ENCODE results near the gene OPCML. TPM values are rescaled to one million over a fixed set of nuclear protein-coding genes. Genes with fewer than 3 reads are reported as not detected.

OPCML gene
- total and polyA plus RNA-seq, 7 experiments from 2014 or later = not detected

GRCh38 chr11:132763503-132763902, 768.8 kb downstream of the OPCML start:
- ChIA-PET CTCF (no interaction called here), POLR2A (no interaction called here)
- Mint-ChIP-seq H3K4me1 (no peaks in the 10 kb centered on the region), H3K27ac (no peak overlapping the region), H3K9me3 (peaks cover 3 to 25% (median 9%) of the 10 kb centered on the region in 11 donors), H3K4me3 (no peak overlapping the region), H3K36me3 (no peaks in the 10 kb centered on the region), H3K27me3 (peaks cover 0 to 4% (median 0%) of the 10 kb centered on the region in 5 donors)
- ATAC-seq = no peak
- Histone ChIP-seq H3K4me3 (ENCODE audit: low read length) (no peak overlapping the region), H3K27ac (ENCODE audit: low read depth, low read length) (no peak overlapping the region), H3K9me3 (ENCODE audit: control insufficient read depth in 2 of 3, low read length in 3 of 3) (no peaks in the 10 kb centered on the region), H3K27me3 (ENCODE audit: control insufficient read depth in 2 of 2, insufficient read depth in 2 of 2, low read length in 2 of 2) (no peaks in the 10 kb centered on the region), H3K36me3 (ENCODE audit: control insufficient read depth in 2 of 3, insufficient read depth in 3 of 3, low read length in 3 of 3) (no peaks in the 10 kb centered on the region), H3K4me1 (ENCODE audit: control insufficient read depth in 2 of 2, insufficient read depth in 2 of 2, low read length in 2 of 2) (no peaks in the 10 kb centered on the region)
- DNase-seq = no peak
- intact Hi-C loops (cut with micrococcal nuclease) = no loop called here

GRCh38 chr11:132755934-132756333, 776.4 kb downstream of the OPCML start:
- Mint-ChIP-seq H3K27me3 (no peaks in the 10 kb centered on the region), H3K27ac (no peak overlapping the region), H3K36me3 (no peaks in the 10 kb centered on the region), H3K4me1 (no peaks in the 10 kb centered on the region), H3K9me3 (peaks cover 0 to 17% (median 4%) of the 10 kb centered on the region in 11 donors), H3K4me3 (no peak overlapping the region)
- ChIA-PET CTCF (no interaction called here), POLR2A (no interaction called here)
- no peaks in the 10 kb centered on the region for H3K4me1 ChIP-seq (ENCODE audit: control insufficient read depth in 2 of 2, insufficient read depth in 2 of 2, low read length in 2 of 2)
- no peaks in the 10 kb centered on the region for H3K9me3 ChIP-seq (ENCODE audit: control insufficient read depth in 2 of 3, low read length in 3 of 3)
- no peak overlapping the region for H3K4me3 ChIP-seq (ENCODE audit: low read length)
- H3K27ac ChIP-seq (ENCODE audit: low read depth, low read length) = no peak overlapping the region
- ATAC-seq = no peak
- intact Hi-C loops (cut with micrococcal nuclease) = no loop called here
- no peaks in the 10 kb centered on the region for H3K27me3 ChIP-seq (ENCODE audit: control insufficient read depth in 2 of 2, insufficient read depth in 2 of 2, low read length in 2 of 2)
- no peaks in the 10 kb centered on the region for H3K36me3 ChIP-seq (ENCODE audit: control insufficient read depth in 2 of 3, insufficient read depth in 3 of 3, low read length in 3 of 3)
- no peak for DNase-seq

GRCh38 chr11:132751516-132752250, 780.6 kb downstream of the OPCML start:
- Histone ChIP-seq H3K4me1 (ENCODE audit: control insufficient read depth in 2 of 2, insufficient read depth in 2 of 2, low read length in 2 of 2) (no peaks in the 10 kb centered on the region), H3K36me3 (ENCODE audit: control insufficient read depth in 2 of 3, insufficient read depth in 3 of 3, low read length in 3 of 3) (no peaks in the 10 kb centered on the region), H3K27ac (ENCODE audit: low read depth, low read length) (no peak overlapping the region), H3K27me3 (ENCODE audit: control insufficient read depth in 2 of 2, insufficient read depth in 2 of 2, low read length in 2 of 2) (no peaks in the 10 kb centered on the region), H3K9me3 (ENCODE audit: control insufficient read depth in 2 of 3, low read length in 3 of 3) (no peaks in the 10 kb centered on the region), H3K4me3 (ENCODE audit: low read length) (no peak overlapping the region)
- H3K4me1 Mint-ChIP-seq = no peaks in the 10 kb centered on the region
- ATAC-seq (no peak), DNase-seq (no peak)
- intact Hi-C loops (cut with micrococcal nuclease) = no loop called here
- no peaks in the 10 kb centered on the region for H3K27me3 Mint-ChIP-seq
- ChIA-PET POLR2A (no interaction called here), CTCF (no interaction called here)
- no peaks in the 10 kb centered on the region for H3K36me3 Mint-ChIP-seq
- peaks cover 0 to 10% (median under 1%) of the 10 kb centered on the region in 11 donors for H3K9me3 Mint-ChIP-seq
- H3K27ac Mint-ChIP-seq = no peak overlapping the region
- no peak overlapping the region for H3K4me3 Mint-ChIP-seq

GRCh38 chr11:132746305-132746704, 786.0 kb downstream of the OPCML start:
- no peaks in the 10 kb centered on the region for H3K36me3 Mint-ChIP-seq
- ATAC-seq = no peak
- no peak overlapping the region for H3K27ac Mint-ChIP-seq
- H3K9me3 ChIP-seq (ENCODE audit: control insufficient read depth in 2 of 3, low read length in 3 of 3) = no peaks in the 10 kb centered on the region
- intact Hi-C loops (cut with micrococcal nuclease) = no loop called here
- no peaks in the 10 kb centered on the region for H3K4me1 ChIP-seq (ENCODE audit: control insufficient read depth in 2 of 2, insufficient read depth in 2 of 2, low read length in 2 of 2)
- no peaks in the 10 kb centered on the region for H3K36me3 ChIP-seq (ENCODE audit: control insufficient read depth in 2 of 3, insufficient read depth in 3 of 3, low read length in 3 of 3)
- no peak overlapping the region for H3K27ac ChIP-seq (ENCODE audit: low read depth, low read length)
- no peak for DNase-seq
- ChIA-PET POLR2A (no interaction called here), CTCF (no interaction called here)
- H3K4me1 Mint-ChIP-seq = no peaks in the 10 kb centered on the region
- no peaks in the 10 kb centered on the region for H3K27me3 Mint-ChIP-seq
- no peak overlapping the region for H3K4me3 Mint-ChIP-seq
- H3K4me3 ChIP-seq (ENCODE audit: low read length) = no peak overlapping the region
- H3K9me3 Mint-ChIP-seq = peaks cover 0 to 14% (median 2%) of the 10 kb centered on the region in 11 donors
- no peaks in the 10 kb centered on the region for H3K27me3 ChIP-seq (ENCODE audit: control insufficient read depth in 2 of 2, insufficient read depth in 2 of 2, low read length in 2 of 2)

GRCh38 chr11:132745306-132745705, 787.0 kb downstream of the OPCML start:
- POLR2A ChIA-PET = no interaction called here
- no peaks in the 10 kb centered on the region for H3K27me3 Mint-ChIP-seq
- peaks cover 0 to 12% (median 2%) of the 10 kb centered on the region in 11 donors for H3K9me3 Mint-ChIP-seq
- CTCF ChIA-PET = no interaction called here
- no peak overlapping the region for H3K27ac Mint-ChIP-seq
- H3K27ac ChIP-seq (ENCODE audit: low read depth, low read length) = no peak overlapping the region
- DNase-seq = no peak
- no peak for ATAC-seq
- intact Hi-C loops (cut with micrococcal nuclease) = no loop called here
- H3K4me3 ChIP-seq (ENCODE audit: low read length) = no peak overlapping the region
- no peak overlapping the region for H3K4me3 Mint-ChIP-seq
- H3K36me3 ChIP-seq (ENCODE audit: control insufficient read depth in 2 of 3, insufficient read depth in 3 of 3, low read length in 3 of 3) = no peaks in the 10 kb centered on the region
- no peaks in the 10 kb centered on the region for H3K4me1 ChIP-seq (ENCODE audit: control insufficient read depth in 2 of 2, insufficient read depth in 2 of 2, low read length in 2 of 2)
- no peaks in the 10 kb centered on the region for H3K4me1 Mint-ChIP-seq
- H3K9me3 ChIP-seq (ENCODE audit: control insufficient read depth in 2 of 3, low read length in 3 of 3) = no peaks in the 10 kb centered on the region
- H3K27me3 ChIP-seq (ENCODE audit: control insufficient read depth in 2 of 2, insufficient read depth in 2 of 2, low read length in 2 of 2) = no peaks in the 10 kb centered on the region
- H3K36me3 Mint-ChIP-seq = no peaks in the 10 kb centered on the region

GRCh38 chr11:132744771-132745170, 787.5 kb downstream of the OPCML start:
- ChIA-PET CTCF (no interaction called here), POLR2A (no interaction called here)
- intact Hi-C loops (cut with micrococcal nuclease) = no loop called here
- H3K9me3 Mint-ChIP-seq = peaks cover 0 to 15% (median 2%) of the 10 kb centered on the region in 11 donors
- Histone ChIP-seq H3K4me1 (ENCODE audit: control insufficient read depth in 2 of 2, insufficient read depth in 2 of 2, low read length in 2 of 2) (no peaks in the 10 kb centered on the region), H3K9me3 (ENCODE audit: control insufficient read depth in 2 of 3, low read length in 3 of 3) (no peaks in the 10 kb centered on the region), H3K27me3 (ENCODE audit: control insufficient read depth in 2 of 2, insufficient read depth in 2 of 2, low read length in 2 of 2) (no peaks in the 10 kb centered on the region), H3K4me3 (ENCODE audit: low read length) (no peak overlapping the region), H3K27ac (ENCODE audit: low read depth, low read length) (no peak overlapping the region), H3K36me3 (ENCODE audit: control insufficient read depth in 2 of 3, insufficient read depth in 3 of 3, low read length in 3 of 3) (no peaks in the 10 kb centered on the region)
- DNase-seq = no peak
- no peak for ATAC-seq
- H3K4me3 Mint-ChIP-seq = no peak overlapping the region
- H3K27ac Mint-ChIP-seq = no peak overlapping the region
- no peaks in the 10 kb centered on the region for H3K4me1 Mint-ChIP-seq
- no peaks in the 10 kb centered on the region for H3K27me3 Mint-ChIP-seq
- no peaks in the 10 kb centered on the region for H3K36me3 Mint-ChIP-seq

- ATAC-seq (no peak), DNase-seq (no peak)
- Mint-ChIP-seq H3K4me1 (no peaks in the 10 kb centered on the region), H3K4me3 (no peak overlapping the region), H3K9me3 (peaks cover 0 to 17% (median 4%) of the 10 kb centered on the region in 11 donors), H3K27me3 (no peaks in the 10 kb centered on the region), H3K27ac (no peak overlapping the region), H3K36me3 (no peaks in the 10 kb centered on the region)
- Histone ChIP-seq H3K36me3 (ENCODE audit: control insufficient read depth in 2 of 3, insufficient read depth in 3 of 3, low read length in 3 of 3) (no peaks in the 10 kb centered on the region), H3K4me3 (ENCODE audit: low read length) (no peak overlapping the region), H3K27ac (ENCODE audit: low read depth, low read length) (no peak overlapping the region), H3K27me3 (ENCODE audit: control insufficient read depth in 2 of 2, insufficient read depth in 2 of 2, low read length in 2 of 2) (no peaks in the 10 kb centered on the region), H3K4me1 (ENCODE audit: control insufficient read depth in 2 of 2, insufficient read depth in 2 of 2, low read length in 2 of 2) (no peaks in the 10 kb centered on the region), H3K9me3 (ENCODE audit: control insufficient read depth in 2 of 3, low read length in 3 of 3) (no peaks in the 10 kb centered on the region)
- POLR2A ChIA-PET = no interaction called here
- intact Hi-C loops (cut with micrococcal nuclease) = no loop called here
- CTCF ChIA-PET = no interaction called here
These were observed 788.7 kb downstream of the OPCML start for GRCh38 chr11:132743601-132744000.

Measured in naive thymus-derived CD4-positive, alpha-beta T cell (primary cell).